GM12891 (cell line): ENCODE measurements around the gene UGT1A5.

ENCODE experiments used
- PAX5 ChIP-seq: IDR thresholded peaks from 2 replicates; pipeline ENCODE4 v1.6.1; 2011; ENCODE audit warnings: low read length, moderate library complexity, mild to moderate bottlenecking; ENCODE audit not compliant: insufficient read depth, severe bottlenecking
- POLR2A ChIP-seq: IDR thresholded peaks from 2 replicates; pipeline ENCODE4 v1.6.1; 2011; ENCODE audit warnings: low read depth, low read length, control low read depth
- POLR2AphosphoS5 ChIP-seq: IDR thresholded peaks from 2 replicates; pipeline ENCODE4 v1.6.1; 2011; ENCODE audit warnings: low read depth, low read length, control low read depth
- TAF1 ChIP-seq: IDR thresholded peaks from 2 replicates; pipeline ENCODE4 v1.6.1; 2011; ENCODE audit warnings: low read depth, low read length, control low read depth

DNA sequence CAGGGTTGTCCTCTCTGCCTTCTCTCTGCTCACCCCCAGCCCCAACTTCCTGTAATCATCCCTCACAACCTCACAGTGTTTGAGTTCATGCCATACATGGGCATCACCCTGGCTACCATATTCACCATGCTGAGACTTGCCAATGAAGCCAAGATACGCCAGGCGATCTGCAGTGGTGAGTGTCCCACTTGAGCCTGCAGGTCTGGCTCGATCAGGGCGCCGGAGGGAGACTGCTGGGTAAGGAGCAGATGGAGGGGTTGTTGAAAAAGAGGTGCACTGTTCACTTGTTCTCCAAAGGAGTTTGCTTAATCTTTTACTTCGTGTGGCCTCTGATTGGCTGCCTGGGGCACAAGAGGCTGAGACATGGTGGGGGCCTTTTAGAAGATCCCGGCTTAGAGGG is 80.0 kb downstream of the UGT1A5 start:
- TF ChIP-seq PAX5 (no peak), POLR2AphosphoS5 (no peak), POLR2A (no peak), TAF1 (no peak)
